ENCODE measurements around the gene CDK16. TPM values are rescaled to one million over a fixed set of nuclear protein-coding genes. Genes with fewer than 3 reads are reported as not detected.

Gene CDK16
- total RNA-seq, 4 donors from 2014 or later = 70.5 to 90.1 (median 88.0) TPM

GRCh38 chrX:47240619-47241018 lies 22.1 kb downstream of the CDK16 start:
- Histone ChIP-seq H3K36me3 (peaks cover 40% of the 10 kb centered on the region), H3K27me3 (no peaks in the 10 kb centered on the region), H3K9me3 (no peaks in the 10 kb centered on the region), H3K4me3 (no peak overlapping the region), H3K27ac (no peak overlapping the region), H3K4me1 (no peaks in the 10 kb centered on the region)
- peak in 1 of 2 donors; percentile 35 for DNase-seq (ENCODE audit: low spot score in 2 of 2)
- no peak for TF ChIP-seq EP300 (IDR thresholded peaks at IDR 0.05)
- TF ChIP-seq POLR2A (IDR thresholded peaks at IDR 0.05) = no peak
- no peak for TF ChIP-seq POLR2AphosphoS5 (IDR thresholded peaks at IDR 0.05)
- no peak for TF ChIP-seq CTCF (IDR thresholded peaks at IDR 0.05)
- WGBS = 90% methylated on average over 7 of the region's 7 CpGs

GRCh38 chrX:47241201-47242011 lies 22.9 kb downstream of the CDK16 start:
- no peaks in the 10 kb centered on the region for H3K9me3 ChIP-seq
- DNase-seq (ENCODE audit: low spot score in 2 of 2) = peak in 1 of 2 donors; percentile 52
- no peak overlapping the region for H3K27ac ChIP-seq
- no peaks in the 10 kb centered on the region for H3K4me1 ChIP-seq
- no peak overlapping the region for H3K4me3 ChIP-seq
- H3K36me3 ChIP-seq = peaks cover 40% of the 10 kb centered on the region
- H3K27me3 ChIP-seq = no peaks in the 10 kb centered on the region
- 95% methylated on average over 18 of the region's 18 CpGs for WGBS
- TF ChIP-seq CTCF (IDR thresholded peaks at IDR 0.05) = no peak
- no peak for TF ChIP-seq EP300 (IDR thresholded peaks at IDR 0.05)
- TF ChIP-seq POLR2A (IDR thresholded peaks at IDR 0.05) = no peak
- no peak for TF ChIP-seq POLR2AphosphoS5 (IDR thresholded peaks at IDR 0.05)

- H3K27me3 ChIP-seq = no peaks in the 10 kb centered on the region
- H3K9me3 ChIP-seq = no peaks in the 10 kb centered on the region
- DNase-seq (ENCODE audit: low spot score in 2 of 2) = peak in 1 of 2 donors; percentile 44
- H3K4me1 ChIP-seq = no peaks in the 10 kb centered on the region
- 96% methylated on average over 9 of the region's 10 CpGs for WGBS
- TF ChIP-seq POLR2A (IDR thresholded peaks at IDR 0.05) (no peak), POLR2AphosphoS5 (IDR thresholded peaks at IDR 0.05) (no peak), EP300 (IDR thresholded peaks at IDR 0.05) (no peak), CTCF (IDR thresholded peaks at IDR 0.05) (no peak)
- peaks cover 40% of the 10 kb centered on the region for H3K36me3 ChIP-seq
- H3K4me3 ChIP-seq = no peak overlapping the region
- no peak overlapping the region for H3K27ac ChIP-seq
Measured at GRCh38 chrX:47242321-47242720, 23.8 kb downstream of the CDK16 start.

GRCh38 chrX:47243351-47243750 lies 24.9 kb downstream of the CDK16 start:
- no peak overlapping the region for H3K4me3 ChIP-seq
- H3K27ac ChIP-seq = no peak overlapping the region
- H3K9me3 ChIP-seq = no peaks in the 10 kb centered on the region
- no peaks in the 10 kb centered on the region for H3K27me3 ChIP-seq
- peaks cover 43% of the 10 kb centered on the region for H3K36me3 ChIP-seq
- H3K4me1 ChIP-seq = no peaks in the 10 kb centered on the region
- DNase-seq (ENCODE audit: low spot score in 2 of 2) = peak in 1 of 2 donors; percentile 55
- TF ChIP-seq POLR2A (IDR thresholded peaks at IDR 0.05) (no peak), POLR2AphosphoS5 (IDR thresholded peaks at IDR 0.05) (no peak)
- WGBS = 92% methylated on average over 12 of the region's 14 CpGs

GRCh38 chrX:47244676-47245075 lies 26.2 kb downstream of the CDK16 start:
- peaks cover 43% of the 10 kb centered on the region for H3K36me3 ChIP-seq
- 87% methylated on average over 8 of the region's 16 CpGs for WGBS
- TF ChIP-seq POLR2A (IDR thresholded peaks at IDR 0.05) (no peak), POLR2AphosphoS5 (IDR thresholded peaks at IDR 0.05) (no peak), EP300 (IDR thresholded peaks at IDR 0.05) (no peak), CTCF (IDR thresholded peaks at IDR 0.05) (no peak)
- no peaks in the 10 kb centered on the region for H3K9me3 ChIP-seq
- no peak for DNase-seq (ENCODE audit: low spot score in 2 of 2)
- H3K27ac ChIP-seq = no peak overlapping the region
- H3K4me3 ChIP-seq = no peak overlapping the region
- no peaks in the 10 kb centered on the region for H3K27me3 ChIP-seq
- H3K4me1 ChIP-seq = no peaks in the 10 kb centered on the region

Measured in suprapubic skin (tissue), 4 donors.